ENCODE results near the gene BDKRB2.
"Not testable (repeated sequence)": the region's sequence is repeated elsewhere in the genome, so short reads cannot be mapped to it uniquely, and the experiment has no call there.

Gene BDKRB2

GRCh38 chr14:96229315-96229714, 24.7 kb downstream of the BDKRB2 start:
- no peak for FAIRE-seq

- FAIRE-seq: no peak
Measured at GRCh38 chr14:96231056-96231455, 26.4 kb downstream of the BDKRB2 start.

GRCh38 chr14:96231526-96232130, 27.0 kb downstream of the BDKRB2 start:
- no peak for FAIRE-seq

- FAIRE-seq: no peak
Measured at GRCh38 chr14:96232506-96232905, 27.9 kb downstream of the BDKRB2 start.

GRCh38 chr14:96233661-96234060, 29.0 kb downstream of the BDKRB2 start:
- FAIRE-seq: no peak

GRCh38 chr14:96235426-96235825, 30.8 kb downstream of the BDKRB2 start:
- FAIRE-seq: no peak

GRCh38 chr14:96237641-96238040, 33.0 kb downstream of the BDKRB2 start:
- FAIRE-seq: no peak

GRCh38 chr14:96238676-96239265, 34.1 kb downstream of the BDKRB2 start:
- FAIRE-seq: no peak

GRCh38 chr14:96239711-96240141, 35.1 kb downstream of the BDKRB2 start:
- FAIRE-seq: no peak

GRCh38 chr14:96240641-96241040, 36.0 kb downstream of the BDKRB2 start:
- no peak for FAIRE-seq

- FAIRE-seq: no peak
Measured at GRCh38 chr14:96242126-96242525, 37.5 kb downstream of the BDKRB2 start.

GRCh38 chr14:96243785-96244184, 39.1 kb downstream of the BDKRB2 start:
- no peak for FAIRE-seq

GRCh38 chr14:96245074-96245473, 40.4 kb downstream of the BDKRB2 start:
- FAIRE-seq: not testable (repeated sequence)

GRCh38 chr14:96245710-96246538, 41.3 kb downstream of the BDKRB2 start:
- no peak for FAIRE-seq

GRCh38 chr14:96246539-96246847, 41.9 kb downstream of the BDKRB2 start:
- no peak for FAIRE-seq

- FAIRE-seq: no peak
Measured at GRCh38 chr14:96247031-96247430, 42.4 kb downstream of the BDKRB2 start.

- no peak for FAIRE-seq
Measured at GRCh38 chr14:96249029-96249428, 44.4 kb downstream of the BDKRB2 start.

GRCh38 chr14:96250485-96250884, 45.8 kb downstream of the BDKRB2 start:
- no peak for FAIRE-seq

GRCh38 chr14:96251656-96252155, 47.1 kb downstream of the BDKRB2 start:
- no peak for FAIRE-seq

- FAIRE-seq: no peak
Measured at GRCh38 chr14:96252323-96252998, 47.8 kb downstream of the BDKRB2 start.

- FAIRE-seq: no peak
Measured at GRCh38 chr14:96252999-96253539, 48.4 kb downstream of the BDKRB2 start.

GRCh38 chr14:96254687-96255086, 50.0 kb downstream of the BDKRB2 start:
- FAIRE-seq: no peak
